NCI-H748 (cell line): ENCODE measurements around the gene IRF4.
"Not testable (repeated sequence)": the region's sequence is repeated elsewhere in the genome, so short reads cannot be mapped to it uniquely, and the experiment has no call there.

ENCODE experiments used
- DNase-seq: peaks from one replicate; lab custom pipeline; 2025; ENCODE audit not compliant: unreplicated experiment; lab: John Stamatoyannopoulos, UW

IRF4 gene

GRCh38 chr6:366389-367297, 24.9 kb upstream of the IRF4 start:
- no peak for DNase-seq

DNA sequence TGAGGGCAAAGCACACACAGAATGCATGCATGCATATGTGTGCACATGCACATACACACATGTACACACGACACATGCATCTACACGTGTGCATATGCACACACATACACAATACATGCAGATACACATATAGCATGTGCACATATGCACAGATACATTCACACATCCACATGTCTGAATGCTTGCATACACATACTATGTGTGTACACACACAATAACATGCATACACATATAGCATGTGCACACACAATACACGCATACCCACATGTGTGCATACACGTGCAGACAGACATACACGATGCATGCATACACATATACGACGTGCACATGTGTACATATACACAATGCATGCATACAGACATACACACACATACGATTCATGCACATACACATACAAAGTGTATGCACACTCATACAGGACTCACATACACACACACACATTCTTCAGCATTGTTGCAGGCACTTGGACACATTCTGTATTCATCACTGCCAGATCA, 24.2 kb upstream of the IRF4 start:
- no peak for DNase-seq

- DNase-seq, result no peak
Observed at GRCh38 chr6:367891-368630, 23.5 kb upstream of the IRF4 start.

DNA sequence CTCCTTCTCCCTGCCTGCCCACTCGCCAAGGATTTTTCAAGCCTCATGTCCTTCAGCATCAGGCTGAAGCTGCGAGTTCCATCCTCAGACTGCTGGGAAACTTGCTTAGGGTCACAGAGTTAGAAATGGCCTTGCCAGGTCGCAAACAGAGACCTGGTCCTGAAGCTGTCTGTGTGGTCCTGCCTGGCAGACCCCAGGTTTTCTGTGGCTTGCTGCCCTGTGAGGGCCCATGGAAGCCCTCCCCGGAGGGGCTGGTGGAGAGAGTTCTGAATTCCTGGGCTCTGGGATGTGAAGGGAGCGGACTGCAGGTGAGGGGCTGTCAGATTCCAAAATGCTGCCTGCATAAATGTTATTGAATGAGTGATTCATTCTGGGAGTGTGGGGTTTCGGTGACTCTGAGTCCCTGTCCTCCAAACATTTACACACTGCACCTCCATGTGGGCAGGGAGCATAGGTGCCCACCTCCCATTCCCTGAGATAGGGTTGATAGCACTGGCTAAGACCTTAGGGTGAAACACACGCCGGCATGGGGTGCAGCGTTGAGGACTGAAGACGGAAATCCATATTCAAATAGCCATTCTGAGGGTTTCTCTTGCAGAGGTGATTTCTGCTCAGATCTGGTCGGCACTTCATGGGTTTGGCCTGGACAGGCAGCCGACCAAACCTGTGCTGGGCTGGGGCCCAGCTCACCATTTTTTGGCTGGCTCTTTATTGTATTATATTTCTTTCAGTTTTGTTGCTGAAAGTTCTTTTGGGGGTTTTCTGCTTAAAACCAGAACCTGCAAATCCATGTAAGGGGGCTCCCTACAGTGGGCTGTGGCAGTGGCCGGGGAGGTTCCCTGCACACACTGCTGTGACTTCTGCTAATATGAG, 21.8 kb upstream of the IRF4 start:
- no peak for DNase-seq

DNA sequence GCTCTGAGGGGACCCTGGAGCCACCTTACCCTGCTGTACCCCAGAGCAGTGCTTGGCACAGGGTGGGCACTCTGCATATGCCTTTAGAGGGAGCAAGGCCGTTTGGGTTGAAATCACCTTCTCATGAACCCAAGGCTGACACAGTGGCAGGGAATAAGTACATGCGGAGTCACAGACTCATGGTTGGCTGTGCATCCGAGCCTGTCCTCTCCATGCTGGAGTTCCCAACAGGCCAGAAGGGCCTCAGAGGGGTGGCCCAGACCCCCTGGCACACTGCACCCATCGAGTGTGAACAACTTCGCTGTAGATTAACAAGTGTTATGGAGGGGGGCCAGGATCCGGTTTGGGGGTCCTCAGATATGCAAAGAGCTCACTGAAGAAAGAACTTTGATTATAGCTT, 21.0 kb upstream of the IRF4 start:
- no peak for DNase-seq

DNA sequence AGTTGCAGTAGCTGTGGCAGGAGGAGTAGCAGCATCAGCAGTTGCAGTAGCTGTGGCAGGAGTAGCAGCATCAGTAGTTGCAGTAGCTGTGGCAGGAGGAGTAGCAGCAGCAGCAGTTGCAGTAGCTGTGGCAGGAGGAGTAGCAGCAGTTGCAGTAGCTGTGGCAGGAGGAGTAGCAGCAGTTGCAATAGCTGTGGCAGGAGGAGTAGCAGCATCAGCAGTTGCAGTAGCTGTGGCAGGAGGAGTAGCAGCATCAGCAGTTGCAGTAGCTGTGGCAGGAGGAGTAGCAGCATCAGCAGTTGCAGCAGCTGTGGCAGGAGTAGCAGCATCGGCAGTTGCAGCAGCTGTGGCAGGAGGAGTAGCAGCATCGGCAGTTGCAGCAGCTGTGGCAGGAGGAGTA, 19.7 kb upstream of the IRF4 start:
- not testable (repeated sequence) for DNase-seq

- DNase-seq, result no peak
Observed at GRCh38 chr6:372336-372911, 19.1 kb upstream of the IRF4 start.

DNA sequence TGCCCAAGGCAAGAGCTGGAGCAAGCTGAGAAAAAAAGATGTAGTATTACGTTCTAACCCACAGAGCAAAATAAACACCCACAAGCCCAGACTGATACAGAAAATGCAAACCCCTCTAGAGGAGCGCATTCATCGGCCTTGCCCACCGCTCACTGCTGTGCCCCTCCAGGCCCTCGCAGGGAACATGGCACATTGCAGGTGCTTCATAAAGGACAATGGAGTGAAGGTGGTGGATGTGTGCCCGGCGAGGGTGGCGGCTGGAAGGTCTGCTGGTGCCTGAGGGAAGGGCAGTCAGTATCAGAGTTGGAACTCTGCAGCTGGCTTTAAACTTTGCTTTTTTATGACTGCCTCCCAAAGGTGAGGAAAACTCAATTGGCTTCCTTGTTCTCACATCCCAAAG, 18.5 kb upstream of the IRF4 start:
- DNase-seq, result no peak

GRCh38 chr6:373773-374724, 17.5 kb upstream of the IRF4 start:
- no peak for DNase-seq

GRCh38 chr6:374956-375355, 16.6 kb upstream of the IRF4 start:
- no peak for DNase-seq

GRCh38 chr6:376827-377640, 14.5 kb upstream of the IRF4 start:
- no peak for DNase-seq

DNA sequence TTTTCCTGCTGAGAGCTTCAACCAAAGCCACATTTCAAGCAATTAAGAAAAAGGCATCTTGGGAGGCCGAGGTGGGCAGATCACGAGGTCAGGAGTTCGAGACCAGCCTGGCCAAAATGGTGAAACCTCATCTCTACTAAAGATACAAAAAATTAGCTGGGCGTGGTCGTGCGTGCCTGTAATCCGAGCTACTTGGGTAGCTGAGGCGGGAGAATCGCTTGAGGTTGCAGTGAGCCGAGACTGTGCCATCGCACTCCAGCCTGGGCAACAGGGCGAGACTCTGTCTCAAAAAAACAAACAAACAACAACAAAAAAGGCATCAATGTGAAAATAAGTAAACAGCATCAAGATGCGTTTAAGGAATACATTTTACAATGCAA, 13.9 kb upstream of the IRF4 start:
- DNase-seq, result not testable (repeated sequence)

DNA sequence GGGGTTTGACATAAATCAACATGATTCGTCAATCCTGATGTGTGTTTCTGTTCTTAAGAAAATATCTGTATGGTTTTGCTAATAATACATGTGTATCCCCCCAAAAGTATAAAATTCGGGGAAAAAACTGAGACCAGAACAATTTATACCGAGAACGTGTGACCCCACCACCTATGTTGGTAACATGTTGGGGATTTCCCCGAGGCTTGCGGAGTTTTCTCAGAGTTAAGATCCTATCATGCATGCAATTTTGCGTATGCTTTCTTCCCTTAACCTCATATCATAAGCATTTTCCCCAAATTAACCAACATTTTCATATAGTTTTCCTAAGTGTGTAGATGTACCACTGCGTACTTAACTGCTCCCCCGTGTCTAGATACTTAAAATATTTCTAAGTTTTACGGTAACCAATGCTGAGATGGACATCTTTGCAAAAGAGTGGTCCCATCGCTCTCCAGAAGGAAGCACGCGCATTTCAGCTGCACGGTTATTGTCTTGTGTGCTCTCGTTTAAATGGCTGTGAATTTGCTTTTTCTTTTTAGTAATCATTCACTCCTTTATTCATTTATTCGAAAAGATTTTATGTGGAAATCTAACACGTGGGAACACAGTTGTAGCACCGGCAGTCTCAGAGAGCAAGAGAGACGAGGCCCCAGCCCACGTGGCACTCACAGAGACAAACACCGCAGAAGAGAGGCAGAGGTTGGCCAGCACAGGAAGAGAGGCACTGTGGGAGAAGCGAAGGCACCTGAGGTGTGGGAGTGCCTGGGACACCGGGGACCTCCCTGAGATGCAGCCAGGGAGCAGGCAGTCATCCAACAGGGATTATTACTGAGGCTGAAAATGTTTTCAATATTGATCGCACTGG, 13.2 kb upstream of the IRF4 start:
- DNase-seq, result no peak

- no peak for DNase-seq
Observed at GRCh38 chr6:378958-379409, 12.6 kb upstream of the IRF4 start.

- no peak for DNase-seq
Observed at GRCh38 chr6:379410-380181, 12.0 kb upstream of the IRF4 start.

DNA sequence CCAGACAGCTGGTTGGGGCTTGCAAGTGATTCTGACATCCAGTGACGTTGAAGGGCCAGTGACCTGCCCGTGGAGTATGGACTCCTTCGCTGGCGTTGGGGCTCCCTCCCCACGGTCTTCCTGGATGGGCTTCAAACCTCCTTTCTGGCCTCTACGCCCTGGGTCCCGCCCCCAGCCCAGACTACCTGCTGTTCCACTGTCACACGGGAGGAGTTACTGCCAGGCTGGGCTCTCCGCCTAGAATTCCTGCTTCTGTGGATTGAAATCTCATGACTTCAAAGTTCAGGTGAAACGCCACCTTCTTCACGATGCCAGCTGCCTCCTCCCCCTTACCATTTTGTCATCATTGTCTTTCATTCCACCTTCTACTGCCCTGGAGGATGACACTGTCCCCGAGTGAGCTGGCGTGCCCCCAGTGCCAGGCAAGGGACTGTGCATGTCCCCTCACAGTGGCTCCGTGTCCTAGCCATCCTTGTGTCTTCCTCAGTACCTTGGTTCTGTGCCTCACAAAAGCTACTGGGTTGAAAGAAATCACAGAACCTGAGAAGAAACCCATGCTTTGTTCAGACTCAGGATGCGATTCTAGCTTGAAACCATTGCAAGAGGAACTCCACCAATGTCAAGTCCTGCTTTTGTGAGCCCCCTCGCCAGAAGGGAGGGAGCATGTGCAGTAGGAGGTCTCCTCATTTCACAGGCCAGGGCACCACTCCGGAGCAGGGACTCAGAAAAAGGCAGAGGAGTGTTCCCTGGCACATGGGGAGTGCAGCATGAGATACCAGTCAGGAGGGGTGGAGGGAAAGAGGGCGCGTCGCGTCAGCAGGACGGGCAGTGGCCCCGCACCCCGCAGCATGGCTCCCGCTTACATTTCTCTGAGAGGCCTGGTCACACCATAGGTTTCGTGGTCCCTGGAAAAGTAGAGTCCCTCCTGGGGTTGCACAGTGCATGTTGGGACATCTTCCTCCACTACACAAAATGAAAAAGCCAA, 11.0 kb upstream of the IRF4 start:
- DNase-seq, result no peak
